OCI-LY1 (cell line): ENCODE measurements around the gene EHD2.

ENCODE experiments used
- CTCF ChIP-seq: fragments of 200-600 bp; sonication (generic), shearing (Covaris generic); IDR thresholded peaks from 2 replicates; pipeline ENCODE4 v1.5.1; 2017; ENCODE audit warnings: mild to moderate bottlenecking, antibody characterized with exemption, low read length, moderate library complexity, mixed read lengths
- EZH2 ChIP-seq: fragments of 200-600 bp; sonication (generic), shearing (Covaris generic); IDR thresholded peaks from 2 replicates; pipeline ENCODE4 v1.8.0; 2017; ENCODE audit warnings: borderline replicate concordance, mixed run types, mild to moderate bottlenecking, antibody characterized with exemption, low read length, moderate library complexity, mixed read lengths

- no peak for TF ChIP-seq CTCF
- no peak for TF ChIP-seq EZH2
Measured at GRCh38 chr19:47756627-47756929, 43.4 kb downstream of the EHD2 start.
